OCI-LY3 (cell line): ENCODE results near the gene FSTL4.

ENCODE experiments used
- EZH2phosphoT487 ChIP-seq: fragments of 200-600 bp; shearing (Covaris generic); IDR thresholded peaks from 2 replicates; pipeline ENCODE4 v1.6.1; 2018; ENCODE audit warnings: antibody characterized with exemption, mixed run types, low read depth
- TF ChIP-seq, protein P1 (sequence below): fragments of 200-600, 300-600 bp; sonication (generic); IDR thresholded peaks from 2 replicates; pipeline ENCODE4 v1.5.1; 2014; ENCODE audit warnings: antibody characterized with exemption, low read length, low read depth

DNA sequence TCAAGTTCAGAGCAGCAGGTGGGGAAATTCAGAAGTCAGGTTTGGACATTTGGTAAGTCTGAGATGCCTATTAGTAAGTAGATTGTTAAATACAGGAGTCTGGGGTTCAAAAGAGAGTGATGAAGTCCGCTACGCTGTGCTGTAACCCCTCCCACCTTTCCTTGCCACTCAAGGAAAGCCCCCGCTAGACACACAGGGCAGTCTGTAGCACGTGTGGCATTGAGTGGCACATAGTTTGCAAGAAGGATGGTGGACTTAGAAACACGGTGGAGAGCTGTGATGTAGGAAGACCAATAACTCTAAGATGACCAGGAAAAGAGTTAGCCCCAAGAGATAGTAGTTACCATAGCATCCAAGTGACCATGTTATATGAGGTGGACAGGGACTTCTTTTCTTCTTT, 44.7 kb upstream of the FSTL4 start:
- TF ChIP-seq, protein P1, sequence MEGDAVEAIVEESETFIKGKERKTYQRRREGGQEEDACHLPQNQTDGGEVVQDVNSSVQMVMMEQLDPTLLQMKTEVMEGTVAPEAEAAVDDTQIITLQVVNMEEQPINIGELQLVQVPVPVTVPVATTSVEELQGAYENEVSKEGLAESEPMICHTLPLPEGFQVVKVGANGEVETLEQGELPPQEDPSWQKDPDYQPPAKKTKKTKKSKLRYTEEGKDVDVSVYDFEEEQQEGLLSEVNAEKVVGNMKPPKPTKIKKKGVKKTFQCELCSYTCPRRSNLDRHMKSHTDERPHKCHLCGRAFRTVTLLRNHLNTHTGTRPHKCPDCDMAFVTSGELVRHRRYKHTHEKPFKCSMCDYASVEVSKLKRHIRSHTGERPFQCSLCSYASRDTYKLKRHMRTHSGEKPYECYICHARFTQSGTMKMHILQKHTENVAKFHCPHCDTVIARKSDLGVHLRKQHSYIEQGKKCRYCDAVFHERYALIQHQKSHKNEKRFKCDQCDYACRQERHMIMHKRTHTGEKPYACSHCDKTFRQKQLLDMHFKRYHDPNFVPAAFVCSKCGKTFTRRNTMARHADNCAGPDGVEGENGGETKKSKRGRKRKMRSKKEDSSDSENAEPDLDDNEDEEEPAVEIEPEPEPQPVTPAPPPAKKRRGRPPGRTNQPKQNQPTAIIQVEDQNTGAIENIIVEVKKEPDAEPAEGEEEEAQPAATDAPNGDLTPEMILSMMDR: no peak
- no peak for TF ChIP-seq EZH2phosphoT487
